ENCODE measurements around the gene SKAP2. TPM values are rescaled to one million over a fixed set of nuclear protein-coding genes. Genes with fewer than 3 reads are reported as not detected.

The SKAP2 gene
- total RNA-seq, 4 donors from 2014 or later, result 36.0 to 53.8 (median 45.8) TPM

GRCh38 chr7:26698806-26699205, 165.6 kb downstream of the SKAP2 start:
- ATAC-seq (ENCODE audit: low FRiP score), result no peak
- TF ChIP-seq CTCF (IDR thresholded peaks at IDR 0.05), result no peak
- DNase-seq (ENCODE audit: low spot score), result no peak

GRCh38 chr7:26698194-26698593, 166.2 kb downstream of the SKAP2 start:
- DNase-seq (ENCODE audit: low spot score), result no peak
- no peak for TF ChIP-seq CTCF (IDR thresholded peaks at IDR 0.05)
- ATAC-seq (ENCODE audit: low FRiP score), result no peak

GRCh38 chr7:26696978-26697377, 167.4 kb downstream of the SKAP2 start:
- TF ChIP-seq CTCF (IDR thresholded peaks at IDR 0.05), result no peak
- ATAC-seq (ENCODE audit: low FRiP score), result no peak
- DNase-seq (ENCODE audit: low spot score), result no peak

GRCh38 chr7:26696161-26696560, 168.2 kb downstream of the SKAP2 start:
- no peak for TF ChIP-seq CTCF (IDR thresholded peaks at IDR 0.05)
- DNase-seq (ENCODE audit: low spot score) (no peak), ATAC-seq (ENCODE audit: low FRiP score) (no peak)

- ATAC-seq (ENCODE audit: low FRiP score) (no peak), DNase-seq (ENCODE audit: low spot score) (no peak)
- no peak for TF ChIP-seq CTCF (IDR thresholded peaks at IDR 0.05)
These were observed 169.7 kb downstream of the SKAP2 start for GRCh38 chr7:26694713-26695112.

GRCh38 chr7:26694141-26694540, 170.2 kb downstream of the SKAP2 start:
- DNase-seq (ENCODE audit: low spot score), result no peak
- no peak for TF ChIP-seq CTCF (IDR thresholded peaks at IDR 0.05)
- ATAC-seq (ENCODE audit: low FRiP score), result no peak

- no peak for DNase-seq (ENCODE audit: low spot score)
- ATAC-seq (ENCODE audit: low FRiP score), result no peak
- TF ChIP-seq CTCF (IDR thresholded peaks at IDR 0.05), result no peak
These were observed 172.5 kb downstream of the SKAP2 start for GRCh38 chr7:26691886-26692285.
